Fibroblast of lung (primary cell): Measurements from ENCODE around the gene BCL10.

Source experiments
- CTCF ChIP-seq, 2 donors: IDR thresholded peaks in 1 of 2; conservative IDR thresholded peaks in 1 of 2; 1 replicate in 1 of 2; 2 replicates in 1 of 2; pipeline ENCODE4 v1.5.1; 2011 to 2012; ENCODE audit warnings: low read length in 2 of 2, control low read depth in 1 of 2, inconsistent platforms in 1 of 2, low read depth in 1 of 2, mild to moderate bottlenecking in 1 of 2
- EZH2 ChIP-seq: IDR thresholded peaks from 2 replicates; pipeline ENCODE4 v1.5.1; 2012; ENCODE audit warnings: low read length, control low read depth, mild to moderate bottlenecking; ENCODE audit errors: missing control alignments

DNA sequence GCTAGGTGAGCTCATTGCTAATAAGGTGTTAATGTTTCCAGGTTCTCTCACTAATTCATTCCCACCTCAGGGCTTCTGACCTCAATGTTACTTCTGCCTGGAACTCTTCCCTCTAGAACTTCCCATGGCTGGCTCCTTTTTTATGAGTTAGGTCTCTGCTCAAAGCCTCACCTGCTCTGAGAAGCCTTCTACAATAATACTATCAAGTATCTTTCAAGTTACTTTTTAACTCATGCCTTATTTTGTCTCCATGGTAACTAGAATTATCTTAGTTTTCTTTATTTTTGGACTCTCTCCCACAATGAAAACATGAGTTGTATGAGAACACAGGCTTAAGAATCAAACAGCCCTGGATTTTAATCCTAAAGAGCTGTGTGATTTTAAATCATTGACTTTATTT is 13.4 kb downstream of the BCL10 start:
- TF ChIP-seq CTCF (conservative IDR thresholded peaks at IDR 0.05 in 1 of 2, IDR thresholded peaks at IDR 0.05 in 1 of 2; ENCODE audit: low read depth in 1 of 2, low read length in 2 of 2) (no peak), EZH2 (no peak)
